NCI-H82 (cell line): ENCODE measurements around the gene AHDC1.

Experiments used
- DNase-seq: peaks from one replicate; lab custom pipeline; 2025; lab: John Stamatoyannopoulos, UW

AHDC1 gene

GRCh38 chr1:27615346-27616192, 11.6 kb upstream of the AHDC1 start:
- DNase-seq, result no peak

GRCh38 chr1:27614625-27615344, 10.8 kb upstream of the AHDC1 start:
- peak; percentile 49 for DNase-seq

- no peak for DNase-seq
Observed at GRCh38 chr1:27614043-27614624, 10.2 kb upstream of the AHDC1 start.

GRCh38 chr1:27612718-27613117, 8.8 kb upstream of the AHDC1 start:
- no peak for DNase-seq

- DNase-seq, result no peak
Observed at GRCh38 chr1:27611450-27611849, 7.5 kb upstream of the AHDC1 start.

GRCh38 chr1:27609618-27610240, 5.8 kb upstream of the AHDC1 start:
- DNase-seq, result peak; percentile 36

- no peak for DNase-seq
Observed at GRCh38 chr1:27609210-27609555, 5.2 kb upstream of the AHDC1 start.

GRCh38 chr1:27607239-27607804, 3.4 kb upstream of the AHDC1 start:
- no peak for DNase-seq

GRCh38 chr1:27606708-27607238, 2.8 kb upstream of the AHDC1 start:
- DNase-seq, result no peak

- peak; percentile 82 for DNase-seq
Observed at GRCh38 chr1:27605796-27606707, 2.1 kb upstream of the AHDC1 start.

- DNase-seq, result no peak
Observed at GRCh38 chr1:27605300-27605766, 1.4 kb upstream of the AHDC1 start.

- DNase-seq, result peak; percentile 71
Observed at GRCh38 chr1:27604579-27605299, 795 bp upstream of the AHDC1 start.

- DNase-seq, result peak; percentile 73
Observed at GRCh38 chr1:27603309-27603680, 649 bp downstream of the AHDC1 start.

GRCh38 chr1:27602462-27603308, 1.3 kb downstream of the AHDC1 start:
- peak; percentile 67 for DNase-seq

GRCh38 chr1:27601771-27602461, 2.0 kb downstream of the AHDC1 start:
- DNase-seq, result no peak

GRCh38 chr1:27601321-27601770, 2.6 kb downstream of the AHDC1 start:
- DNase-seq, result no peak

GRCh38 chr1:27600498-27601175, 3.3 kb downstream of the AHDC1 start:
- DNase-seq, result peak; percentile 89
